ENCODE results near the gene SPAG16. TPM values are rescaled to one million over a fixed set of nuclear protein-coding genes. Genes with fewer than 3 reads are reported as not detected.

SPAG16 gene
- total and polyA plus RNA-seq, 2 of the 13 experiments (the other 11 are each of a cell fraction or from before 2014, with no cell fraction given) = 9.6 to 26.5 TPM

GRCh38 chr2:214264171-214264570 is 979.9 kb downstream of the SPAG16 start:
- no peak overlapping the region for H3K27ac ChIP-seq (ENCODE audit: extremely low read length, insufficient read depth, low read length)
- H3K9me3 ChIP-seq (ENCODE audit: low read length) = no peaks in the 10 kb centered on the region
- CTCF ChIA-PET (ENCODE audit: low intra/inter-chr PET ratio, low total read pairs) = no interaction called here
- no peaks in the 10 kb centered on the region for H3K27me3 ChIP-seq (ENCODE audit: control insufficient read depth in 1 of 2, insufficient read depth in 2 of 2, low read length in 2 of 2)
- no peak overlapping the region for H3K9ac ChIP-seq (ENCODE audit: insufficient read depth, low read depth, low read length)
- BruUV-seq (replicated peaks) = no TSS peak
- no peaks in the 10 kb centered on the region for H3K4me1 ChIP-seq (ENCODE audit: insufficient read depth, low read length)
- 0% methylated on average over 1 of the region's 1 CpG for WGBS (ENCODE audit: low lambda C conversion rate)
- TF ChIP-seq RARA (CRISPR knock-in tag; IDR thresholded peaks at IDR 0.05) (no peak), KDM3A (CRISPR knock-in tag; IDR thresholded peaks at IDR 0.05; ENCODE audit: low read depth) (no peak), ZGPAT (CRISPR knock-in tag; IDR thresholded peaks at IDR 0.05) (no peak), ELF3 (CRISPR knock-in tag; IDR thresholded peaks at IDR 0.05) (no peak), TFDP1 (CRISPR knock-in tag; IDR thresholded peaks at IDR 0.05; ENCODE audit: borderline replicate concordance) (no peak), RORA (CRISPR knock-in tag; IDR thresholded peaks at IDR 0.05) (no peak), ZC3H13 (CRISPR knock-in tag; IDR thresholded peaks at IDR 0.05) (no peak), ZNF468 (CRISPR knock-in tag; IDR thresholded peaks at IDR 0.05) (no peak), ZMAT5 (CRISPR knock-in tag; IDR thresholded peaks at IDR 0.05; ENCODE audit: borderline replicate concordance, low read depth) (no peak), BCL6 (CRISPR knock-in tag; IDR thresholded peaks at IDR 0.05) (no peak), BRCA1 (CRISPR knock-in tag; IDR thresholded peaks at IDR 0.05) (no peak), ZSCAN31 (CRISPR knock-in tag; IDR thresholded peaks at IDR 0.05; ENCODE audit: low read depth) (no peak), KDM2A (CRISPR knock-in tag; IDR thresholded peaks at IDR 0.05; ENCODE audit: borderline replicate concordance, low read depth) (no peak), ZBTB25 (CRISPR knock-in tag; IDR thresholded peaks at IDR 0.05) (no peak), HNRNPK (IDR thresholded peaks at IDR 0.05; ENCODE audit: low read depth, low read length, poor library complexity, severe bottlenecking) (no peak)
- no peaks in the 10 kb centered on the region for H4K20me1 ChIP-seq (ENCODE audit: insufficient read depth, low read length)
- no peak overlapping the region for H3K4me3 ChIP-seq (replicated peaks in 1 of 3; ENCODE audit: insufficient read depth in 1 of 3, low read depth in 2 of 3, low read length in 3 of 3)
- no peak for DNase-seq (ENCODE audit: low spot score)
- no peak for FAIRE-seq
- no peaks in the 10 kb centered on the region for H3K36me3 ChIP-seq (replicated peaks in 1 of 2; ENCODE audit: control insufficient read depth in 1 of 2, insufficient read depth in 2 of 2, low read length in 2 of 2)
- no peak for ATAC-seq
- POLR2A ChIA-PET = no interaction called here
- no peak overlapping the region for H3K4me2 ChIP-seq (ENCODE audit: low read depth, low read length)
- intact Hi-C loops (cut with micrococcal nuclease; ENCODE audit: unreplicated experiment) = no loop called here
- in situ Hi-C loops (cut with HindIII; ENCODE audit: extremely low pct_ligation_motif_present, low pct_unique_long_range_greater_than_20kb) = no loop called here
- H2AFZ ChIP-seq (ENCODE audit: low read length) = no peak overlapping the region
- H3K79me2 ChIP-seq (ENCODE audit: insufficient read depth, low read length) = no peaks in the 10 kb centered on the region
